ENCODE measurements around the gene PHF12.
A peak's percentile ranks its signal among the peaks of the same experiment; 100 is the strongest.

The PHF12 gene

GRCh38 chr17:28975031-28975430 lies 23.7 kb upstream of the PHF12 start:
- DNase-seq, result no peak

GRCh38 chr17:28974451-28974850 lies 23.1 kb upstream of the PHF12 start:
- no peak for DNase-seq

- no peak for DNase-seq
Measured at GRCh38 chr17:28973425-28973824, 22.1 kb upstream of the PHF12 start.

- no peak for DNase-seq
Measured at GRCh38 chr17:28972437-28972836, 21.1 kb upstream of the PHF12 start.

GRCh38 chr17:28970879-28971278 lies 19.6 kb upstream of the PHF12 start:
- DNase-seq, result no peak

GRCh38 chr17:28969706-28970393 lies 18.5 kb upstream of the PHF12 start:
- no peak for DNase-seq

- DNase-seq, result no peak
Measured at GRCh38 chr17:28968914-28969295, 17.6 kb upstream of the PHF12 start.

- no peak for DNase-seq
Measured at GRCh38 chr17:28968231-28968913, 17.1 kb upstream of the PHF12 start.

GRCh38 chr17:28967221-28968135 lies 16.2 kb upstream of the PHF12 start:
- peak; percentile 46 to 52 for DNase-seq

- no peak for DNase-seq
Measured at GRCh38 chr17:28963841-28964240, 12.5 kb upstream of the PHF12 start.

- DNase-seq, result no peak
Measured at GRCh38 chr17:28963055-28963611, 11.8 kb upstream of the PHF12 start.

- DNase-seq, result no peak
Measured at GRCh38 chr17:28961391-28961790, 10.1 kb upstream of the PHF12 start.

GRCh38 chr17:28960256-28961061 lies 9.1 kb upstream of the PHF12 start:
- no peak for DNase-seq

GRCh38 chr17:28959471-28959871 lies 8.2 kb upstream of the PHF12 start:
- DNase-seq, result no peak

GRCh38 chr17:28958820-28959455 lies 7.6 kb upstream of the PHF12 start:
- DNase-seq, result no peak

GRCh38 chr17:28957992-28958355 lies 6.7 kb upstream of the PHF12 start:
- DNase-seq, result no peak

- DNase-seq, result no peak
Measured at GRCh38 chr17:28957277-28957991, 6.1 kb upstream of the PHF12 start.

- DNase-seq, result no peak
Measured at GRCh38 chr17:28956861-28957260, 5.5 kb upstream of the PHF12 start.

- no peak for DNase-seq
Measured at GRCh38 chr17:28956112-28956511, 4.8 kb upstream of the PHF12 start.

- no peak for DNase-seq
Measured at GRCh38 chr17:28955408-28955807, 4.1 kb upstream of the PHF12 start.

- no peak for DNase-seq
Measured at GRCh38 chr17:28954886-28955285, 3.6 kb upstream of the PHF12 start.
